Uterus (tissue), 2 donors: Measurements from ENCODE around the gene SDK2.

ENCODE experiments used
- POLR2A ChIP-seq, 2 donors: fragments of 450-650 bp; IDR thresholded peaks; one replicate each; pipeline ENCODE4 v1.6.1; 2016; ENCODE audit warnings: antibody characterized with exemption in 2 of 2, mild to moderate bottlenecking in 1 of 2, moderate library complexity in 1 of 2
- TF ChIP-seq, protein P1 (sequence below), 4 experiments: fragments of 200-600 bp in 2 of 4; fragments of 450-650 bp in 2 of 4; sonication (generic) in 2 of 4; IDR thresholded peaks; one replicate each; pipeline ENCODE4 v1.5.1; 2016 to 2019; ENCODE audit warnings: antibody characterized with exemption in 4 of 4, mild to moderate bottlenecking in 2 of 4, moderate library complexity in 1 of 4

- TF ChIP-seq, protein P1, sequence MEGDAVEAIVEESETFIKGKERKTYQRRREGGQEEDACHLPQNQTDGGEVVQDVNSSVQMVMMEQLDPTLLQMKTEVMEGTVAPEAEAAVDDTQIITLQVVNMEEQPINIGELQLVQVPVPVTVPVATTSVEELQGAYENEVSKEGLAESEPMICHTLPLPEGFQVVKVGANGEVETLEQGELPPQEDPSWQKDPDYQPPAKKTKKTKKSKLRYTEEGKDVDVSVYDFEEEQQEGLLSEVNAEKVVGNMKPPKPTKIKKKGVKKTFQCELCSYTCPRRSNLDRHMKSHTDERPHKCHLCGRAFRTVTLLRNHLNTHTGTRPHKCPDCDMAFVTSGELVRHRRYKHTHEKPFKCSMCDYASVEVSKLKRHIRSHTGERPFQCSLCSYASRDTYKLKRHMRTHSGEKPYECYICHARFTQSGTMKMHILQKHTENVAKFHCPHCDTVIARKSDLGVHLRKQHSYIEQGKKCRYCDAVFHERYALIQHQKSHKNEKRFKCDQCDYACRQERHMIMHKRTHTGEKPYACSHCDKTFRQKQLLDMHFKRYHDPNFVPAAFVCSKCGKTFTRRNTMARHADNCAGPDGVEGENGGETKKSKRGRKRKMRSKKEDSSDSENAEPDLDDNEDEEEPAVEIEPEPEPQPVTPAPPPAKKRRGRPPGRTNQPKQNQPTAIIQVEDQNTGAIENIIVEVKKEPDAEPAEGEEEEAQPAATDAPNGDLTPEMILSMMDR (IDR thresholded peaks at IDR 0.05), result no peak
- TF ChIP-seq POLR2A (IDR thresholded peaks at IDR 0.05), result no peak
Measured at GRCh38 chr17:73435412-73435811, 208.8 kb downstream of the SDK2 start.
